Daoy (cell line): ENCODE data around the gene GALNT3. TPM values are rescaled to one million over a fixed set of nuclear protein-coding genes. Genes with fewer than 3 reads are reported as not detected.

Experiments
- DNase-seq: peaks from one replicate; pipeline ENCODE4 v3.0.0-alpha.2; 2015; ENCODE audit warnings: low read depth
- total RNA-seq: library from RNA; depleted of rRNA; stranded (reverse); fragments of >200 nt; shearing (Covaris generic); gene quantifications from 2 replicates; pipeline ENCODE4 v1.2.3, GENCODE V29; 2014; rRNA removed

Gene GALNT3
- 4.7 and 9.3 TPM in 2 replicates for total RNA-seq

- DNase-seq, result peak; percentile 46
Observed at GRCh38 chr2:165793779-165794535, at the start of gene GALNT3. TSS of gene GALNT3 (minus strand) at chr2:165794247. CDS start at chr2:165770700, 23,547 bp downstream.

DNA sequence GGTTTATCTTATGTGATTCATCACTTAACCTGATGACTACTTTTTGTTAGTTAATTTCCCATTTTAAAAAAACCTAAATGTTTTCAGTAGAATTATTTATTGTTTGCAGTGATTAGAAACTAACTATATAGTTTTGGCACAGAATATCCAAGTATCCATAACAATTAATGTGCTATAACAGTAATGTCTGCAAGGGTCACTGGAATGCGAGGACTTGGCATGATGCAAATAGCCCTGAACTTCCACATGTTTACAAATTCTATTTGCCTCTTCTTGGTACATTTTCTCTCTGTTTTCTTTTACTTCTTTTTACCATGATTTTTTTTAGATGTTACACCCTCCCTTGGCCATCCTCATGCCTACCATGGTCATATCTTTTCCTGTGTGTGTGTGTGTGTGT, 49.3 kb upstream of the GALNT3 start:
- DNase-seq, result no peak

- no peak for DNase-seq
Observed at GRCh38 chr2:165840333-165840958, 46.4 kb upstream of the GALNT3 start.

GRCh38 chr2:165839610-165840009, 45.6 kb upstream of the GALNT3 start:
- peak; percentile 3 for DNase-seq

DNA sequence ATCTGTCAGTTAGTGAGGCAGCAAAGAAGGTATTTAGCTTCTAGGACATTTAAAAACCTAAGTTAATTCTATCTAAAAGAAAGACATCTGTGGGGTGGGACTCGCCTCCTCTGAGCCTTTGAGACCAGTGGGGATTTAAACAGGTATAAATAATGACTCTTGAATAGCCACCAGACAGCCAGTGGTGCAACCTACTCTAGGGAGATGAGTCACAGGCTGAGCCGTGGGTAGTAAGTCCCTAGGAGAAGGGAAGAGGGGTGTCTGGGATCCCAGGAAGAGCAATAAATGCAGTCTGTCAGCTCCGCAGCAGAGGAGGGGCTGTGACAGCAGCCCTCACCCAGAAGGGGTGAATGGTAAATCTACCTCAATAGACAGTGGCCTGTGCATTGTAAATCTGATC, 43.1 kb upstream of the GALNT3 start:
- DNase-seq, result peak; percentile 53

DNA sequence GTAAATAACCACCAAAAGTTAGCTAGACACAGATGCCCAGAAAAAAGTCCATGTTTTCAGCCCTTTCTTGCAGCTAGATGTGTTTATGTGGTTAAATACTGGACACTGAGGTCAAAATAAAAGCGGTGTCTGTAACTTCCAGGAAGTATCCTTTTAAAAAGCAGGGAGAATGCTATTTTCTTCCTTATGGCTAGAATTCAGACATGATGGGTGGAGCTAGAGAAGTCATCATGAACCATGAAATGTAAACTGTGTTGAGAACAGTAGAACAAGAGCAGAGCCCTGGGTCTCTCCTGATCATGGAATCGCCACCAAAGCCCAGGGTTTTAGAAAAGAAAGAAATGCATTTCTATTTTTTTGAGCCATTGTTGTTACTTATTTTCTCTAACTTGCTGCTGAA, 41.3 kb upstream of the GALNT3 start:
- DNase-seq, result no peak

GRCh38 chr2:165833156-165833555, 39.1 kb upstream of the GALNT3 start:
- DNase-seq, result peak; percentile 15

- DNase-seq, result no peak
Observed at GRCh38 chr2:165827921-165828276, 33.9 kb upstream of the GALNT3 start.

DNA sequence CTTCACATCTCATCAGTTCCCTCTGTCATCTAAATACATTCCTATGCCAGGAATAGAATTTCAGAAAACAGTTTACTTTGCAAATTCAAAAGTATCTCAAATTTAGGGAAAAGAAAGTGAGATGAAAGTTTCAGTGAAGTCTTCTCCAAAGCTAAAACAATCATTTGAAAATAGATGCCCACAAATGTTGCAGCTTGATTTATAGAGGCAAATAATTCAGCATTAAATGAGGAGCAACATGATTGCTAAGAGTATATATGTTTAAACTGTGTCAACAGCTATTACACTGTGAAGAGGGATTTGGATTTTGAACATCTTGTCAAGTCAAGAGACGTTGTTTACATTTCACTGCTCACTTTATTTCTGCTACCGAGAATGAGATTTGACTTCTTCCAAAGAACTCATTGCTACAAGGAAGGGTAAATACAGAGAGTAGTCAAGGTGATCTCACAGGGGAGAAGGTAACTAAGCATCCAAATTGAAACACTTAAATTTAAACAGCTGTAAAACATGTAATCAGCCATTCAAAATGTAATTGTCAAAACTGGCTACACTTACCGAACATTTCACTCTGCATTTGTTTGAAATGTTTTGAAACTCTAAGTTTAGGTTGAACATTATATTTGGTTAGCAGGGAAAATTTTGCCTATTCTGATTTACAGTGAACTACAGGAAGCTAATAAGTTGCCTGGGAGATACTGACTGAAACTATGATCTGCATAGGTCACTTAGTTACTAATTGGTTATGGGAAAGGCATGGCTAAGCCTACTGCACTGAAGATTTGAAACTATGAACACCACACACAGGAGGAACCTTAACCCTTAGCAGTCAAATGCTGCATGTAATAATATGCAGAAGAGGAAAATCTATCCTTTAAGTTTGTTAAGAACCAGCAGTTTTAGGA, 33.2 kb upstream of the GALNT3 start:
- no peak for DNase-seq

DNA sequence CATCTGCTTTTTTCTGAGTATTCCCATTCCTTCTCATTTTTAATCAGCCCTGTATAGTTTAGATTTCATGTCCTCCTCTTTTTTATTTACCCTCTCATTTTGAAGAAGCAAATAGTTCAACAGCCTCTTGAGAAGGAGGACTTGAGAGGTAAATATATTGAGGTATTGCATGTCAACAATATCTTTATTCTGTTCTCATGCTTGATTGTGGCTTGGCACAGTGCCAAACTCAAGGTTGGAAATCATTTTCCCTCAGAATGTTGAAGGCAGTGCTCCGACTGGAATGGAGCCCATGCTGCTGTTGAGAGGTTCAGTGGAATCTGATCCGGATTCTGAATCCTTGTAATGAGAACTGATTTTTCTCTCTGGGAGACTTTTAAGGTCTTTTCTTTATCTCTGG, 31.0 kb upstream of the GALNT3 start:
- peak; percentile 37 for DNase-seq

DNA sequence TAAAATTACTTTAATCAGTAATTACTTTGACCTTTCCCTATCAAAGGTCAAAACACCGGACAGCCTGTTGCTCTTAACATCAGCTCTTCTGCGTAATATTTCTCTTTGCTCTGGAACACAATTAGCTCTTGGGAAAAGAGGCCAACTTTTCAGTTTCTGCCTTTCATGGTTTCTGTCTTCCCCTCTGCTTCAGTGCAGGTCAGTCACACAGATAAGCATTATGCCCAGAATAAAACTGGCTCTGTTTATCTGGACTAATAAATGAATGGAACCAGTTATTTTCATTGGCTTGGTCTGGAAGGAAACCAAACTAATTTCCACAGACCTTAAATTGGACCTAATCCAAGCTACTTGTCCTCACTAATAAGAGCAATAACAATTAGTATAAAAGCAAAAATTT, 26.2 kb upstream of the GALNT3 start:
- no peak for DNase-seq

DNA sequence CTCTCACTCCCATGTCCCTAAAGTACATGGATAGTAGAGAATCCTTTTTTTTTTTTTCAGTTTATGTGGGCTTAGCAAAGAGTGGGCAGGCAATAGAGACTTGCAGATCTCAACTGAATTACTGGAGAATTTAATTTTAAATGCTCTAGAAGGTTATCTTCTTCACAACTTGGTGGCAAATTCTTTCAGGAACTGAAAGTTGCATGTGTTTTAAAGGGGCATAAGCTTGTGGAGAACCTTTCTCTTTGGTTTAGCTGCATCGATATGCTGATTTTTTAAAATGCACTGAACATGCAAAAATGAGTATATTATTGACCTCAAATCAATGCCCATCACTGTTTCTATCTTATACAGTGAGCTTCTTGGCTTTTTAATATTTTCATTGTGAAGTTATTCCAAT, 24.9 kb upstream of the GALNT3 start:
- no peak for DNase-seq

DNA sequence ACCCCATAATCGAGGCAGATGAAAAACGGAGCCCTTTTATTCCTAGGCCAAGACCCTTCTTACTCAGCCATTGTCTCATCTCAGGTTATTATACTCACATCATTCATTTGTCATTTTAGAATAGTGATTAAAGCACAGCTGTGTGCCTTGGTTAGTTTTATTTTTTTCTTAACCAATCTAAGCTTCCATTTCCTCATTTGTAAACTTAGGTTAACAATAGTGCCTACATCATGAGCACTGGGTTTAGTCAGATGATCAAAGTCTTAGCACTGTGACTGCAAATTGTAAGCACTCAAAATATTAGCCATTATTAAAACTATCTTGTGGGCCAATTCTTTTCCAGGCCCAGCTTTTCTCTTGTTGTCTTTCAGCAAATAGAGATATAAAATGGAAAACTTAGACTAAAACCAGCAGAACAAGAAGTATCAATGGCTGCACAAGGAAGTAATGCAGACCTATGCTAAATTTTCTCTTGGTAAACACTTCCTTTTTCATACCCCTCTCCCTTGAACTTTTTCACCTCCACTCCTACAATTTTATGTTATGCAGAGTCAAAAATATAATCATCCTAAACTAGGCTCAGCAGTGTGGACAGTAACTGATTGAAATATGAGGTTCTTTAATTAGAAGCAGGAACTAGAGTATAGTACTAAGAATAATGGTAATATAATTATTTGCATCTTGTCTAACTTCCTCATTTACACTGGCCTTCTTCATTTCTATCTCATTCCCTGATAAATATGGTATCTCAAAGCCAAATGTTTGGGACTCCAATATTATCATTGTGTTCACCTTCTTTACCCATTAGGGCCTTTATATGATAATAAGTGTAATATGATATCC, 21.5 kb upstream of the GALNT3 start:
- DNase-seq, result no peak

DNA sequence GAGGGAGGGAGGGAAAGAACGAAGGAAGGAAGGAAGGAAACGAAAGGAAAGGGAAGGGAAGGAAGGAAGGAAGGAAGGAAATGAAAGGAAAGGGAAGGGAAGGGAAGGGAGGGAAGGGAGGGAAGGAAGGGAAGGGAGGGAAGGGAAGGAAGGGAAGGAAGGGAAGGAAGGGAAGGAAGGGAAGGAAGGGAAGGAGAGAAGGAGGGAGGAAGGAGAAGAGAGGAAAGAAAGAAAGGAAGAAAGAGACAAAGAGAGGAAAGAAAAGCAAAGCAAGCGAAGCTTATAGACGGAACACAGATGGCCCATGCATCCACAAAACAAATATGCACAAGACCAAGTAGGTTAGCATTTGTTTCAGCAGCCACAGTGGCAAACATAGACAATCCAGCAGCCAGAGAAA, 20.4 kb upstream of the GALNT3 start:
- DNase-seq, result no peak

GRCh38 chr2:165811592-165812370, 17.7 kb upstream of the GALNT3 start:
- no peak for DNase-seq

- no peak for DNase-seq
Observed at GRCh38 chr2:165810418-165810817, 16.4 kb upstream of the GALNT3 start.

- DNase-seq, result no peak
Observed at GRCh38 chr2:165804719-165805118, 10.7 kb upstream of the GALNT3 start.

GRCh38 chr2:165803123-165803760, 9.2 kb upstream of the GALNT3 start:
- peak; percentile 24 for DNase-seq

DNA sequence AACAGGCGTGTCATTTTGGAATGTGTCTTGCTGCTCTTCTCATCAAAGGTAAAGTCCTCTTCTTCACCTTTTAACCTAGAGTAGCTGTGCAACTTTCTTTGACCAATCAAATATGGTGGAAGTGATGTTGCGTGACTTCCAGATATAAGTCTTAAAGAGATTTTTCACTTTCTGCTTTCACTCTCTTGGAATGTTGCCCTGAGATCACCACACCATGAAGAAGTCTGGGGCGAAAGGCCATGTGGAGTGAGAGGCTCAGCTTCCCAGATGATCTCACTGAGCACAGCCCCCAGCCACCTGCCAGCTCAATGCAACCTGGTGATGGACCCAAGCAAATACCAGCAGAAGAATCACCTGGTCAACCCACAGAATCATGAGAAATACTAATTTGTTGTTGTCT, 7.1 kb upstream of the GALNT3 start:
- no peak for DNase-seq

GRCh38 chr2:165796819-165797530, 2.9 kb upstream of the GALNT3 start:
- DNase-seq, result no peak
